ENCODE measurements around the gene TOX2.

Gene TOX2

GRCh38 chr20:43911066-43911465 is 3.6 kb upstream of the TOX2 start:
- Histone ChIP-seq H3K4me1 (ENCODE audit: control insufficient read depth, insufficient read depth, low read length) (no peaks in the 10 kb centered on the region; the same call in 1 of the 2 replicates), H3K36me3 (ENCODE audit: control insufficient read depth in 2 of 2, insufficient read depth in 1 of 2, low read length in 2 of 2) (no peaks in the 10 kb centered on the region), H3K9me3 (ENCODE audit: control insufficient read depth, insufficient read depth, low read depth, low read length) (0 out of 2 replicates have a peak, but pooled peaks cover 2% of the 10 kb centered on the region), H3K27ac (ENCODE audit: extremely low read depth, low read depth, low read length) (no peak overlapping the region), H3K4me3 (ENCODE audit: low read depth, low read length) (no peak overlapping the region)
- TF ChIP-seq ZNF366 (tag by site-specific recombination; conservative IDR thresholded peaks at IDR 0.05) (no peak), ZBTB6 (tag by site-specific recombination; IDR thresholded peaks at IDR 0.05) (no peak), ZNF76 (tag by site-specific recombination; IDR thresholded peaks at IDR 0.05; ENCODE audit: borderline replicate concordance, low read depth) (no peak), ZFP41 (tag by site-specific recombination; IDR thresholded peaks at IDR 0.05; ENCODE audit: borderline replicate concordance) (no peak), HOXD13 (CRISPR knock-in tag; IDR thresholded peaks at IDR 0.05; ENCODE audit: borderline replicate concordance) (no peak), ZNF692 (tag by site-specific recombination; IDR thresholded peaks at IDR 0.05) (no peak), ZNF157 (tag by site-specific recombination; IDR thresholded peaks at IDR 0.05) (no peak), ZNF600 (tag by site-specific recombination; IDR thresholded peaks at IDR 0.05) (no peak), ZNF214 (tag by site-specific recombination; IDR thresholded peaks at IDR 0.05; ENCODE audit: borderline replicate concordance) (no peak), FEZF1 (tag by site-specific recombination; IDR thresholded peaks at IDR 0.05) (no peak)
- ChIA-PET CTCF (interaction anchor here (0.7 to 1.3 kb wide), 2 partner anchors 160 to 207 kb away, joined by 3 to 5 read pairs; no protein-coding TSS in a partner anchor), POLR2A (no interaction called here)

- Histone ChIP-seq H3K9me3 (ENCODE audit: control insufficient read depth, insufficient read depth, low read depth, low read length) (0 out of 2 replicates have a peak, but pooled peaks cover 2% of the 10 kb centered on the region), H3K27ac (ENCODE audit: extremely low read depth, low read depth, low read length) (no peak overlapping the region), H3K4me3 (ENCODE audit: low read depth, low read length) (no peak overlapping the region), H3K4me1 (ENCODE audit: control insufficient read depth, insufficient read depth, low read length) (no peaks in the 10 kb centered on the region; the same call in 1 of the 2 replicates), H3K36me3 (ENCODE audit: control insufficient read depth in 2 of 2, insufficient read depth in 1 of 2, low read length in 2 of 2) (no peaks in the 10 kb centered on the region)
- POLR2A ChIA-PET, result no interaction called here
- no peak for TF ChIP-seq ZNF133 (tag by site-specific recombination; IDR thresholded peaks at IDR 0.05)
- TF ChIP-seq SETDB1 (IDR thresholded peaks at IDR 0.05; ENCODE audit: insufficient read length, low read length), result peak; percentile 16
- TF ChIP-seq ZNF518A (tag by site-specific recombination; conservative IDR thresholded peaks at IDR 0.05; ENCODE audit: low read depth), result no peak
- CTCF ChIA-PET, result interaction anchor here (1.1 kb wide), 1 partner anchor 15 kb away, joined by 3 read pairs; no protein-coding TSS in a partner anchor
Measured at GRCh38 chr20:43913291-43914025, 1.2 kb upstream of the TOX2 start.

All from HEK293 (cell line).